Endothelial cell of umbilical vein (primary cell): Measurements from ENCODE around the gene CPLANE2.

Source experiments
- EZH2 ChIP-seq: IDR thresholded peaks from 2 replicates; pipeline ENCODE4 v1.6.1; 2012; ENCODE audit warnings: borderline replicate concordance, low read depth, mild to moderate bottlenecking, moderate library complexity, low read length, inconsistent platforms; ENCODE audit not compliant: severe bottlenecking
- MYC ChIP-seq: IDR thresholded peaks from one replicate; pipeline ENCODE4 v1.6.1; 2011; ENCODE audit warnings: mild to moderate bottlenecking, low read depth, low read length
- POLR2A ChIP-seq: IDR thresholded peaks from 2 replicates; pipeline ENCODE4 v1.6.1; 2012; ENCODE audit warnings: low read depth, mild to moderate bottlenecking, control low read depth, low read length
- POLR2AphosphoS5 ChIP-seq: IDR thresholded peaks from 2 replicates; pipeline ENCODE4 v1.6.1; 2012; ENCODE audit warnings: low read depth, mild to moderate bottlenecking, control low read depth, low read length, moderate library complexity; ENCODE audit not compliant: insufficient read depth
- TF ChIP-seq, protein P1 (sequence below), 2 donors: IDR thresholded peaks; 1 replicate in 1 of 2; 2 replicates in 1 of 2; pipeline ENCODE4 v1.5.1; 2011; ENCODE audit warnings: low read length in 2 of 2, mild to moderate bottlenecking in 2 of 2, moderate library complexity in 2 of 2, control low read depth in 1 of 2, inconsistent platforms in 1 of 2, low read depth in 1 of 2; ENCODE audit not compliant: insufficient read depth in 1 of 2; ENCODE audit errors: extremely low read depth in 1 of 2
- TF ChIP-seq, protein P2 (sequence below): IDR thresholded peaks from 2 replicates; pipeline ENCODE4 v1.6.1; 2011; ENCODE audit not compliant: insufficient read depth, insufficient read length

DNA sequence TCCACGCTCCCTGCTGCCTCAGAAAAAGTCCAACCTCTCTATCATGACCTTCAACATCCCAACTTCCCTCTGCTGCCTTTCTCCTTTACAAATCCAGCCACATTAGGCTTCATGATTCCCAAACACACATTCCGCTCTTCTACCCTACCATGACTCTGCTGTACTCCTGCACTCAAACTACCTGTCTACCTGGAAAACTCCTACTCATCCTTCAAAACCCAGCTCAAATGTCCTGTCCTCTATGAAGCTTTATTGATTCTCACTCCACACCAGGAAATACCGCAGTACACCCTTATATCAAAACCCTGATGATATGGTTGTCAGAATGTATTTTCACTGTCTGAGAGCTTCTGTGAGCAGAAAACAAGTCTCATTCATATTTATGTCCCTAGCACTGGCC, 33.4 kb downstream of the CPLANE2 start:
- TF ChIP-seq POLR2A, result no peak
- TF ChIP-seq, protein P1, sequence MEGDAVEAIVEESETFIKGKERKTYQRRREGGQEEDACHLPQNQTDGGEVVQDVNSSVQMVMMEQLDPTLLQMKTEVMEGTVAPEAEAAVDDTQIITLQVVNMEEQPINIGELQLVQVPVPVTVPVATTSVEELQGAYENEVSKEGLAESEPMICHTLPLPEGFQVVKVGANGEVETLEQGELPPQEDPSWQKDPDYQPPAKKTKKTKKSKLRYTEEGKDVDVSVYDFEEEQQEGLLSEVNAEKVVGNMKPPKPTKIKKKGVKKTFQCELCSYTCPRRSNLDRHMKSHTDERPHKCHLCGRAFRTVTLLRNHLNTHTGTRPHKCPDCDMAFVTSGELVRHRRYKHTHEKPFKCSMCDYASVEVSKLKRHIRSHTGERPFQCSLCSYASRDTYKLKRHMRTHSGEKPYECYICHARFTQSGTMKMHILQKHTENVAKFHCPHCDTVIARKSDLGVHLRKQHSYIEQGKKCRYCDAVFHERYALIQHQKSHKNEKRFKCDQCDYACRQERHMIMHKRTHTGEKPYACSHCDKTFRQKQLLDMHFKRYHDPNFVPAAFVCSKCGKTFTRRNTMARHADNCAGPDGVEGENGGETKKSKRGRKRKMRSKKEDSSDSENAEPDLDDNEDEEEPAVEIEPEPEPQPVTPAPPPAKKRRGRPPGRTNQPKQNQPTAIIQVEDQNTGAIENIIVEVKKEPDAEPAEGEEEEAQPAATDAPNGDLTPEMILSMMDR (IDR thresholded peaks at IDR 0.05; ENCODE audit: extremely low read depth in 1 of 2, insufficient read depth in 1 of 2, low read depth in 1 of 2, low read length in 2 of 2), result no peak
- TF ChIP-seq EZH2, result no peak
- TF ChIP-seq POLR2AphosphoS5, result no peak
- TF ChIP-seq MYC, result no peak
- TF ChIP-seq, protein P2, sequence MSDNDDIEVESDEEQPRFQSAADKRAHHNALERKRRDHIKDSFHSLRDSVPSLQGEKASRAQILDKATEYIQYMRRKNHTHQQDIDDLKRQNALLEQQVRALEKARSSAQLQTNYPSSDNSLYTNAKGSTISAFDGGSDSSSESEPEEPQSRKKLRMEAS, result no peak
